ENCODE measurements around the gene TMPRSS4. TPM values are rescaled to one million over a fixed set of nuclear protein-coding genes. Genes with fewer than 3 reads are reported as not detected.

The TMPRSS4 gene
- total and polyA plus RNA-seq, 2 of the 4 experiments (the other 2 are of a cell fraction): not detected

DNA sequence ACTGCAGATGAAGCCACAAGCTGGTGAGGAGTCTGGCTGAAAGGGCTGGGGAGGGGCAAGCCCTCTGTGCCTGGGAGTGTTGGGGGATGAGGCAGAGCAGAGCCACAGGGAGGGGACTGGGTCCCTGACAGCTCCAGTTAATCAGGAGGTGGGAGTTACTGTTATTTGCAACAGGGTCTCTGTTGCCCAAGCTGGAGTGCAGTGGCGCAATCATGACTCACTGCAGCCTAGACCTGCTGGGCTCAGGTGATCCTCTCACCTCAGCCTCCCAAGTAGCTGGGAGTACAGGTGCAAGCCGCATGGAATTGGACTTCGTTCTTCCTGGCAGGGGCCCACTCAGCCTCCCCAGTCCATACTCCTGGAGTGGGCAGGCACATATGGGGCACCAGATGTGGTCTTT lies 91.9 kb downstream of the TMPRSS4 start:
- Histone ChIP-seq H2BK15ac (ENCODE audit: low read depth, low read length) (no peak overlapping the region), H3K23ac (ENCODE audit: low read depth, low read length) (no peak overlapping the region), H3K9me1 (ENCODE audit: insufficient read depth, low read length) (no peaks in the 10 kb centered on the region), H3K14ac (replicated peaks; ENCODE audit: low read depth, low read length) (no peak overlapping the region), H2BK20ac (ENCODE audit: low read depth, low read length) (no peak overlapping the region), H4K8ac (ENCODE audit: low read depth in 2 of 2, low read length in 2 of 2) (no peak overlapping the region), H2AK9ac (replicated peaks; ENCODE audit: low read depth, low read length, poor library complexity) (no peak overlapping the region), H3K18ac (ENCODE audit: low read depth, low read length) (no peak overlapping the region), H2BK5ac (ENCODE audit: low read depth, low read length, poor library complexity, severe bottlenecking) (no peak overlapping the region), H3K27ac (ENCODE audit: insufficient read depth, low read length) (no peak overlapping the region), H3K4ac (ENCODE audit: low read depth, low read length) (no peak overlapping the region), H3K4me2 (ENCODE audit: low read depth, low read length) (no peak overlapping the region), H3K79me1 (ENCODE audit: low read depth in 1 of 2, low read length in 2 of 2) (no peaks in the 10 kb centered on the region), H3K4me3 (ENCODE audit: insufficient read depth, low read depth, low read length) (no peak overlapping the region), H2BK120ac (ENCODE audit: low read depth, low read length) (no peak overlapping the region), H3K9me3 (ENCODE audit: control insufficient read depth, insufficient read depth, low read length) (no peaks in the 10 kb centered on the region), H2AFZ (replicated peaks; ENCODE audit: low read length, poor library complexity) (no peak overlapping the region), H3K27me3 (ENCODE audit: control insufficient read depth, insufficient read depth, low read length) (peaks cover 20% of the 10 kb centered on the region), H3K4me1 (ENCODE audit: control insufficient read depth, insufficient read depth, low read length) (no peaks in the 10 kb centered on the region), H3K9ac (ENCODE audit: low read depth, low read length) (no peak overlapping the region), H2AK5ac (ENCODE audit: low read depth, low read length) (no peak overlapping the region), H4K91ac (ENCODE audit: insufficient read depth, low read depth, low read length) (no peak overlapping the region), H4K5ac (ENCODE audit: low read depth, low read length) (no peak overlapping the region), H3K56ac (ENCODE audit: extremely low read depth, insufficient read depth, low read length) (no peak overlapping the region), H4K20me1 (ENCODE audit: insufficient read depth, low read length) (no peaks in the 10 kb centered on the region), H3K36me3 (ENCODE audit: control insufficient read depth, insufficient read depth, low read length) (no peaks in the 10 kb centered on the region)
- dilution Hi-C loops (cut with HindIII; ENCODE audit: low sequenced_read_pairs, unreplicated experiment) (no loop called here), intact Hi-C loops (cut with micrococcal nuclease) (no loop called here), in situ Hi-C loops (cut with MboI; ENCODE audit: low sequenced_read_pairs) (no loop called here)
- TF ChIP-seq, protein P1, sequence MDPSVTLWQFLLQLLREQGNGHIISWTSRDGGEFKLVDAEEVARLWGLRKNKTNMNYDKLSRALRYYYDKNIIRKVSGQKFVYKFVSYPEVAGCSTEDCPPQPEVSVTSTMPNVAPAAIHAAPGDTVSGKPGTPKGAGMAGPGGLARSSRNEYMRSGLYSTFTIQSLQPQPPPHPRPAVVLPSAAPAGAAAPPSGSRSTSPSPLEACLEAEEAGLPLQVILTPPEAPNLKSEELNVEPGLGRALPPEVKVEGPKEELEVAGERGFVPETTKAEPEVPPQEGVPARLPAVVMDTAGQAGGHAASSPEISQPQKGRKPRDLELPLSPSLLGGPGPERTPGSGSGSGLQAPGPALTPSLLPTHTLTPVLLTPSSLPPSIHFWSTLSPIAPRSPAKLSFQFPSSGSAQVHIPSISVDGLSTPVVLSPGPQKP (IDR thresholded peaks at IDR 0.05; ENCODE audit: borderline replicate concordance, low read depth, low read length): no peak
- TF ChIP-seq POLR2A (IDR thresholded peaks at IDR 0.05; ENCODE audit: low read depth, low read length): no peak
- TF ChIP-seq MAZ (IDR thresholded peaks at IDR 0.05; ENCODE audit: borderline replicate concordance, low read depth, low read length): no peak
- TF ChIP-seq MAFK (IDR thresholded peaks at IDR 0.05; ENCODE audit: low read depth, low read length): no peak
- TF ChIP-seq NFE2L2 (IDR thresholded peaks at IDR 0.05; ENCODE audit: low read depth, low read length): no peak
- no peak for TF ChIP-seq MXI1 (IDR thresholded peaks at IDR 0.05; ENCODE audit: borderline replicate concordance, low read depth, low read length)
- no peak for TF ChIP-seq RCOR1 (IDR thresholded peaks at IDR 0.05; ENCODE audit: insufficient replicate concordance, low read length)
- TF ChIP-seq, protein P2, sequence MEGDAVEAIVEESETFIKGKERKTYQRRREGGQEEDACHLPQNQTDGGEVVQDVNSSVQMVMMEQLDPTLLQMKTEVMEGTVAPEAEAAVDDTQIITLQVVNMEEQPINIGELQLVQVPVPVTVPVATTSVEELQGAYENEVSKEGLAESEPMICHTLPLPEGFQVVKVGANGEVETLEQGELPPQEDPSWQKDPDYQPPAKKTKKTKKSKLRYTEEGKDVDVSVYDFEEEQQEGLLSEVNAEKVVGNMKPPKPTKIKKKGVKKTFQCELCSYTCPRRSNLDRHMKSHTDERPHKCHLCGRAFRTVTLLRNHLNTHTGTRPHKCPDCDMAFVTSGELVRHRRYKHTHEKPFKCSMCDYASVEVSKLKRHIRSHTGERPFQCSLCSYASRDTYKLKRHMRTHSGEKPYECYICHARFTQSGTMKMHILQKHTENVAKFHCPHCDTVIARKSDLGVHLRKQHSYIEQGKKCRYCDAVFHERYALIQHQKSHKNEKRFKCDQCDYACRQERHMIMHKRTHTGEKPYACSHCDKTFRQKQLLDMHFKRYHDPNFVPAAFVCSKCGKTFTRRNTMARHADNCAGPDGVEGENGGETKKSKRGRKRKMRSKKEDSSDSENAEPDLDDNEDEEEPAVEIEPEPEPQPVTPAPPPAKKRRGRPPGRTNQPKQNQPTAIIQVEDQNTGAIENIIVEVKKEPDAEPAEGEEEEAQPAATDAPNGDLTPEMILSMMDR (conservative IDR thresholded peaks at IDR 0.05; ENCODE audit: low read depth, low read length): no peak
- no peak for TF ChIP-seq BHLHE40 (IDR thresholded peaks at IDR 0.05; ENCODE audit: low read depth, low read length)
- no peak for TF ChIP-seq RFX5 (IDR thresholded peaks at IDR 0.05; ENCODE audit: low read depth, low read length)
- ATAC-seq (ENCODE audit: low read depth): no peak
- no CpG with 5 or more reads among the region's 3 CpGs for WGBS, 2 experiments (ENCODE audit: extremely low coverage in 2 of 2, insufficient read length in 1 of 2)
- CTCF ChIA-PET: no interaction called here
- DNase-seq: no peak
- no TSS peak for BruUV-seq (replicated peaks)
- POLR2A ChIA-PET (ENCODE audit: unreplicated experiment): no interaction called here

Measured in IMR-90 (cell line).